Neutrophil (primary cell): Measurements from ENCODE around the gene COX10.
"Not testable (repeated sequence)": the region's sequence is repeated elsewhere in the genome, so short reads cannot be mapped to it uniquely, and the experiment has no call there.

Source experiments
- H3K27ac ChIP-seq: fragments of 200-600 bp; sonication (generic); 2 replicates; pipeline ENCODE4 v1.5.1; 2016; ENCODE audit warnings: mild to moderate bottlenecking, moderate library complexity
- H3K27me3 ChIP-seq: fragments of 200-600 bp; sonication (generic); 2 replicates; pipeline ENCODE4 v1.6.0; 2016; ENCODE audit warnings: mild to moderate bottlenecking
- H3K36me3 ChIP-seq: fragments of 200-600 bp; sonication (generic); 2 replicates; pipeline ENCODE4 v1.5.1; 2017
- H3K4me1 ChIP-seq, 2 experiments: fragments of 200-600 bp in 1 of 2; sonication (generic) in 1 of 2; 1 replicate in 1 of 2; 2 replicates in 1 of 2; pipeline versions ENCODE4 v1.5.1 to v1.6.1; 2013 to 2016; ENCODE audit warnings: low read depth in 1 of 2, low read length in 1 of 2, mild to moderate bottlenecking in 1 of 2, moderate library complexity in 1 of 2; ENCODE audit not compliant: control insufficient read depth in 1 of 2, insufficient read depth in 1 of 2
- H3K4me3 ChIP-seq, 2 experiments: fragments of 200-600 bp in 1 of 2; sonication (generic) in 1 of 2; 1 replicate in 1 of 2; 2 replicates in 1 of 2; pipeline ENCODE4 v1.5.1; 2013 to 2016; ENCODE audit warnings: low read depth in 1 of 2, low read length in 1 of 2, mild to moderate bottlenecking in 1 of 2, moderate library complexity in 1 of 2
- H3K9me3 ChIP-seq: fragments of 200-600 bp; sonication (generic); 2 replicates; pipeline ENCODE4 v1.5.1; 2016
- TF ChIP-seq, protein P1 (sequence below): fragments of 200-600 bp; sonication (generic); IDR thresholded peaks from 2 replicates; pipeline ENCODE4 v1.5.1; 2016; ENCODE audit warnings: antibody characterized with exemption

The COX10 gene

GRCh38 chr17:14161419-14161818 lies 92.1 kb downstream of the COX10 start:
- H3K9me3 ChIP-seq, result no peaks in the 10 kb centered on the region
- no peak overlapping the region for H3K27ac ChIP-seq
- H3K36me3 ChIP-seq, result no peaks in the 10 kb centered on the region

DNA sequence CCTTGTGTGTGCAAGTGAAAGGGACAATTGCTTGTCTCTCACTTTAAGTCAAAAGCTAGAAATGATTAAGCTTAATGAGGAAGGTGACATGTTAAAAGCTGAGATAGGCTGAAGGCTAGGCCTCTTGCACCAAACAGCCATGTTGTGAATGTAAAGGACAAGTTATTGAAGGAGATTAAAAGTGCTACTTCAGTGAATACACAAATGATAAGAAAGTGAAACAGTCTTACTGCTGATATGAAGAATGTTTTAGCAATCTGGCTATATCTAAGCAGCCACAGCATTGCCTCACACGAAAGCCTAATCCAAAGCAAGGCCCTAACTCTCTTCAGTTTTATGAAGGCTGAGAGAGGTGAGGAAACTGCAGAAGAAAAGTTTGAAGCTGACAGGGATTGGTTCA lies 96.3 kb downstream of the COX10 start:
- no peak overlapping the region for H3K4me3 ChIP-seq
- no peak overlapping the region for H3K27ac ChIP-seq
- H3K27me3 ChIP-seq, result no peaks in the 10 kb centered on the region
- no peaks in the 10 kb centered on the region for H3K4me1 ChIP-seq
- H3K9me3 ChIP-seq, result no peaks in the 10 kb centered on the region
- no peaks in the 10 kb centered on the region for H3K36me3 ChIP-seq
- TF ChIP-seq, protein P1, sequence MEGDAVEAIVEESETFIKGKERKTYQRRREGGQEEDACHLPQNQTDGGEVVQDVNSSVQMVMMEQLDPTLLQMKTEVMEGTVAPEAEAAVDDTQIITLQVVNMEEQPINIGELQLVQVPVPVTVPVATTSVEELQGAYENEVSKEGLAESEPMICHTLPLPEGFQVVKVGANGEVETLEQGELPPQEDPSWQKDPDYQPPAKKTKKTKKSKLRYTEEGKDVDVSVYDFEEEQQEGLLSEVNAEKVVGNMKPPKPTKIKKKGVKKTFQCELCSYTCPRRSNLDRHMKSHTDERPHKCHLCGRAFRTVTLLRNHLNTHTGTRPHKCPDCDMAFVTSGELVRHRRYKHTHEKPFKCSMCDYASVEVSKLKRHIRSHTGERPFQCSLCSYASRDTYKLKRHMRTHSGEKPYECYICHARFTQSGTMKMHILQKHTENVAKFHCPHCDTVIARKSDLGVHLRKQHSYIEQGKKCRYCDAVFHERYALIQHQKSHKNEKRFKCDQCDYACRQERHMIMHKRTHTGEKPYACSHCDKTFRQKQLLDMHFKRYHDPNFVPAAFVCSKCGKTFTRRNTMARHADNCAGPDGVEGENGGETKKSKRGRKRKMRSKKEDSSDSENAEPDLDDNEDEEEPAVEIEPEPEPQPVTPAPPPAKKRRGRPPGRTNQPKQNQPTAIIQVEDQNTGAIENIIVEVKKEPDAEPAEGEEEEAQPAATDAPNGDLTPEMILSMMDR, result no peak

More at GRCh38 chr17:14161419-14161818, 92.1 kb downstream of the COX10 start:
- H3K27me3 ChIP-seq, result no peaks in the 10 kb centered on the region
- H3K4me3 ChIP-seq, result no peak overlapping the region
- TF ChIP-seq, protein P1, result no peak
- peaks cover 0 to 10% of the 10 kb centered on the region in 2 experiments for H3K4me1 ChIP-seq

GRCh38 chr17:14167831-14168230 lies 98.5 kb downstream of the COX10 start:
- H3K4me3 ChIP-seq, H3K27ac ChIP-seq, H3K27me3 ChIP-seq, H3K9me3 ChIP-seq, H3K36me3 ChIP-seq, H3K4me1 ChIP-seq: not testable (repeated sequence)

DNA sequence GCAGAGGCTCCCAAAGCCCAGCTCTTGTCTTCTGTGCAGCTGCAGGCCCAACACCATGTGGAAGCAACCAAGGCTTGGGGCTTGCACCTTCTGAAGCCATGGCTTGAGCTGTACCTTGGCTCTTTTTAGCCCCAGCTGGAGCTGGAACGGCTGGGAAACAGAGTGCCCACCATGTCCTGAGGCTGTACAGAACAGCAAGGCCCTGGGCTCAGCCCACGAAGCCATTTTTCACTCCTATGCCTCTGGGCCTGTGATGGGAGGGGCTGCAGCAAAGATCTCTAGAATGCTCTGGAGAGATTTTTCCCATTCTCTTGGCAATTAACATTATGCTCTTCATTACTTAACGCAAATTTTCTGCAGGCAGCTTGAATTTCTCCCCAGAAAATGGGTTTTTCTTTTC lies 99.3 kb downstream of the COX10 start:
- Histone ChIP-seq H3K27ac (no peak overlapping the region), H3K9me3 (no peaks in the 10 kb centered on the region), H3K36me3 (no peaks in the 10 kb centered on the region), H3K4me1 (no peaks in the 10 kb centered on the region), H3K4me3 (no peak overlapping the region), H3K27me3 (no peaks in the 10 kb centered on the region)
- TF ChIP-seq, protein P1, result no peak

DNA sequence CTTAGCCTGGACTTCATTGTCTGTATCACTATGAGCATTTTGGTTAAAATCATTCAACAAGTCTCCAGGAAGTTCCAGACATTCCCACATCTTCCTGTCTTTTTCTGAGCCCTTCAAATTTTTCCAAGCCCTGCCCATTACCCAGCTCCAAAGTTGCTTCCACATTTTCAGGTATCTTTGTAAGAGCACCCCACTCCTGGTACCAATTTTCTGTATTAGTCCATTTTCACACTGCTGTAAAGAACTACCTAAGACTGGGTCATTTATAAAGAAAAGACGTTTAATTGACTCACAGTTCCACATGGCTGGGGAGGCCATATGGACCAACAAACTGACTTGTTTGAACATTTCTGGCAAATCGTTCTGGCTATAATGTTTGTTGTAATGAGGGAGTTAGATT lies 100.0 kb downstream of the COX10 start:
- H3K9me3 ChIP-seq, result no peaks in the 10 kb centered on the region
- H3K4me3 ChIP-seq, result no peak overlapping the region
- H3K4me1 ChIP-seq, result no peaks in the 10 kb centered on the region
- no peaks in the 10 kb centered on the region for H3K27me3 ChIP-seq
- H3K27ac ChIP-seq, result no peak overlapping the region
- H3K36me3 ChIP-seq, result no peaks in the 10 kb centered on the region
- TF ChIP-seq, protein P1, result no peak

DNA sequence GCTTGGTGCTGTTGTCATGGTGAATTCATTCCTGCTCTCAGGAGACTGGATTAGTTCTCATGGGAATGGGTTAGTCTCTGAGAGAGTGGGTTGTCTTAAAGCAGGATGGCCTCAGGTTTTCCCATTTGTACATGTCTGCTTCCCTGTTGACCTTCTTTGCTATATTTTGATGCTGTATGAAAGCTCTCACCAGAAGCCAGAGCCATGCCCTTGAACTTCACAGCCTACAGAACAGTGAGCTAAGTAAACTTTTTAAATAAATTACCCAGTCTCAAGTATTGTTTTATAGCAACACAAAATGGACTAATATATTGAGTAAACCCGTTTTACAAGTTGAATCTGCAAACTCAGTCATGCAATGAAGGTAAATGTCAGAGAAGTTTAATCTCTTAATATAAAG lies 100.6 kb downstream of the COX10 start:
- no peaks in the 10 kb centered on the region for H3K4me1 ChIP-seq
- TF ChIP-seq, protein P1, result no peak

DNA sequence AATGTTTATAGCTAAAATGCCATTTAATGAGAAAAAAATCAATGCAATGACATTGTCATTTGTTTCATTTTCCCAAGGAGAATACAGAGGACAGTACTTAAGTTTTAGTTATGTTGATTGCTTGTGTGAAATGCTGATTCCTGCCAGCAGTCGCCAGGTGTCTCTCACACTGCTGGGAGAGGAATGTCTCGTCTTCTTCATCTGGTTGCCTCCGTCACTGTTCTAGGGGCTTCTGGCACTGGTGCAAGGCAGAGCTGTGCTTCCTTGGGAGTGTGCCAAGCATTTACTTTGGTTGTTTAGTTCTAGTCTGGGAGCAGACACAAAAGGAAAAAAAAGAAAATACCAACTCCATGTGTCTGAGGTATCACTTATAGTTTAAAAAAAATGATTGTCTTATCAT lies 107.7 kb downstream of the COX10 start:
- not testable (repeated sequence) for H3K4me1 ChIP-seq, H3K4me3 ChIP-seq, H3K9me3 ChIP-seq, H3K27ac ChIP-seq, H3K27me3 ChIP-seq, H3K36me3 ChIP-seq

More for the DNA sequence above, 100.6 kb downstream of the COX10 start:
- no peak overlapping the region for H3K4me3 ChIP-seq
- no peak overlapping the region for H3K27ac ChIP-seq
- H3K27me3 ChIP-seq, result no peaks in the 10 kb centered on the region
- H3K9me3 ChIP-seq, result no peaks in the 10 kb centered on the region
- no peaks in the 10 kb centered on the region for H3K36me3 ChIP-seq

- not testable (repeated sequence) for H3K27me3 ChIP-seq, H3K9me3 ChIP-seq, H3K36me3 ChIP-seq, H3K27ac ChIP-seq, H3K4me3 ChIP-seq, H3K4me1 ChIP-seq
Measured at GRCh38 chr17:14177801-14178200, 108.5 kb downstream of the COX10 start.

GRCh38 chr17:14179951-14180350 lies 110.6 kb downstream of the COX10 start:
- not testable (repeated sequence) for H3K36me3 ChIP-seq, H3K4me3 ChIP-seq, H3K9me3 ChIP-seq, H3K4me1 ChIP-seq, H3K27me3 ChIP-seq, H3K27ac ChIP-seq
